IMR-90 (cell line): ENCODE measurements around the gene UBE3C.

Source experiments
- BHLHE40 ChIP-seq: fragments of 150-350 bp; IDR thresholded peaks from 2 replicates; pipeline ENCODE4 v1.6.1; 2016; ENCODE audit warnings: mild to moderate bottlenecking, low read depth, low read length
- CEBPB ChIP-seq: IDR thresholded peaks from 2 replicates; pipeline ENCODE4 v1.6.1; 2012; ENCODE audit warnings: low read depth, low read length, improper control_type of control experiment
- CTCF ChIP-seq: conservative IDR thresholded peaks from 2 replicates; pipeline ENCODE4 v1.5.1; 2012; ENCODE audit warnings: mild to moderate bottlenecking, low read depth, low read length, improper control_type of control experiment
- MAFK ChIP-seq: IDR thresholded peaks from 2 replicates; pipeline ENCODE4 v1.6.1; 2012; ENCODE audit warnings: low read depth, low read length, improper control_type of control experiment
- MAZ ChIP-seq: IDR thresholded peaks from 2 replicates; pipeline ENCODE4 v1.6.1; 2012; ENCODE audit warnings: low read depth, mild to moderate bottlenecking, low read length, improper control_type of control experiment, moderate library complexity, borderline replicate concordance
- MXI1 ChIP-seq: IDR thresholded peaks from 2 replicates; pipeline ENCODE4 v1.6.1; 2012; ENCODE audit warnings: low read depth, mild to moderate bottlenecking, low read length, moderate library complexity, borderline replicate concordance
- POLR2A ChIP-seq: IDR thresholded peaks from 2 replicates; pipeline ENCODE4 v1.6.1; 2012; ENCODE audit warnings: mild to moderate bottlenecking, low read depth, low read length
- RAD21 ChIP-seq: IDR thresholded peaks from 2 replicates; pipeline ENCODE4 v1.6.1; 2012; ENCODE audit warnings: low read length, improper control_type of control experiment
- USF2 ChIP-seq: fragments of 150-350 bp; IDR thresholded peaks from 2 replicates; pipeline ENCODE4 v1.6.1; 2017; ENCODE audit warnings: mild to moderate bottlenecking, antibody characterized with exemption, low read length, low read depth

- TF ChIP-seq CTCF (no peak), MXI1 (no peak), POLR2A (no peak), RAD21 (no peak), CEBPB (no peak), BHLHE40 (no peak), MAZ (no peak), MAFK (no peak), USF2 (no peak)
Observed at GRCh38 chr7:157193274-157193673, 54.5 kb downstream of the UBE3C start.
